ENCODE data around the gene LRRFIP1. TPM values are rescaled to one million over a fixed set of nuclear protein-coding genes. Genes with fewer than 3 reads are reported as not detected.

LRRFIP1 gene
- polyA plus RNA-seq, 1 donor from 2014 or later, result 96.3 TPM

DNA sequence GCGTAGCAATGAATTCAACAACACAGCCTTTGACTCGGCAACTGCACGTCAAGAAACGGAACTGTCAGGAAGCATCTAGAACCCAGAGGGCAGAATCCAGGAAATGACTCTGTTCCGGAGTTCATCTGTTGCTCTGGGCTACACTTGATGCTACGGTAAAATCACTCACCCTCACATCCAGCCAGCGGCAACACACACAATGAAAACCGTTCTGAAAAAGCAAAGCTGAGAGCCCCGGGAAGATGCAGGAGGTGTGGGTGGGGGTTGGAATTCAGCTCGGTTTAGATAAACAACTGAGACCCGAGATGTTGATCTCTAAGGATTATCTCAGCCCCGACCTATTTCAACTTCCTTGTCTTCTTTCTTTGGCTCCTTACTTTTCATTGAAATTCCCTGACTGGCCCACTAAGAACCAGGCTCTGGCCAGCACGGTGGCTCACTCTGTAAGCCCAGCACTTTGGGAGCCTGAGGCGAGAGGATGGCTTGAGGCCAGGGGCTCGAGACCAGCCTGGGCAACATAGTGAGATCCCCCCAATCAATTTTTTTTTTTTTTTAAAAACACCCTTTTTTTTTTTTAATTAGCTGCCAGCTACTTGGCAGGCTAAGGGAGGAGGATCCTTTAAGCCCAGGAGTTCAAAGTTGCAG lies 23.5 kb upstream of the LRRFIP1 start:
- no peaks in the 10 kb centered on the region for H3F3A ChIP-seq (ENCODE audit: insufficient read depth, low read length, poor library complexity, severe bottlenecking)
- H3K27ac ChIP-seq (ENCODE audit: low read length), result no peak overlapping the region
- TF ChIP-seq POLR2AphosphoS5 (IDR thresholded peaks at IDR 0.05), result no peak
- TF ChIP-seq EZH2 (IDR thresholded peaks at IDR 0.05; ENCODE audit: borderline replicate concordance, insufficient read depth, low read length, poor library complexity, severe bottlenecking), result no peak
- no peak for TF ChIP-seq SMC3 (conservative IDR thresholded peaks at IDR 0.05; ENCODE audit: poor library complexity)
- TF ChIP-seq EP300 (conservative IDR thresholded peaks at IDR 0.05; ENCODE audit: poor library complexity, severe bottlenecking), result no peak
- no peak for TF ChIP-seq TAF1 (IDR thresholded peaks at IDR 0.05; ENCODE audit: low read depth)
- TF ChIP-seq RAD21 (conservative IDR thresholded peaks at IDR 0.05), result no peak
- TF ChIP-seq, protein P1, sequence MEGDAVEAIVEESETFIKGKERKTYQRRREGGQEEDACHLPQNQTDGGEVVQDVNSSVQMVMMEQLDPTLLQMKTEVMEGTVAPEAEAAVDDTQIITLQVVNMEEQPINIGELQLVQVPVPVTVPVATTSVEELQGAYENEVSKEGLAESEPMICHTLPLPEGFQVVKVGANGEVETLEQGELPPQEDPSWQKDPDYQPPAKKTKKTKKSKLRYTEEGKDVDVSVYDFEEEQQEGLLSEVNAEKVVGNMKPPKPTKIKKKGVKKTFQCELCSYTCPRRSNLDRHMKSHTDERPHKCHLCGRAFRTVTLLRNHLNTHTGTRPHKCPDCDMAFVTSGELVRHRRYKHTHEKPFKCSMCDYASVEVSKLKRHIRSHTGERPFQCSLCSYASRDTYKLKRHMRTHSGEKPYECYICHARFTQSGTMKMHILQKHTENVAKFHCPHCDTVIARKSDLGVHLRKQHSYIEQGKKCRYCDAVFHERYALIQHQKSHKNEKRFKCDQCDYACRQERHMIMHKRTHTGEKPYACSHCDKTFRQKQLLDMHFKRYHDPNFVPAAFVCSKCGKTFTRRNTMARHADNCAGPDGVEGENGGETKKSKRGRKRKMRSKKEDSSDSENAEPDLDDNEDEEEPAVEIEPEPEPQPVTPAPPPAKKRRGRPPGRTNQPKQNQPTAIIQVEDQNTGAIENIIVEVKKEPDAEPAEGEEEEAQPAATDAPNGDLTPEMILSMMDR (IDR thresholded peaks at IDR 0.05; ENCODE audit: poor library complexity, severe bottlenecking), result no peak
- no peak for TF ChIP-seq MXI1 (conservative IDR thresholded peaks at IDR 0.05; ENCODE audit: poor library complexity, severe bottlenecking)
- TF ChIP-seq, protein P2, sequence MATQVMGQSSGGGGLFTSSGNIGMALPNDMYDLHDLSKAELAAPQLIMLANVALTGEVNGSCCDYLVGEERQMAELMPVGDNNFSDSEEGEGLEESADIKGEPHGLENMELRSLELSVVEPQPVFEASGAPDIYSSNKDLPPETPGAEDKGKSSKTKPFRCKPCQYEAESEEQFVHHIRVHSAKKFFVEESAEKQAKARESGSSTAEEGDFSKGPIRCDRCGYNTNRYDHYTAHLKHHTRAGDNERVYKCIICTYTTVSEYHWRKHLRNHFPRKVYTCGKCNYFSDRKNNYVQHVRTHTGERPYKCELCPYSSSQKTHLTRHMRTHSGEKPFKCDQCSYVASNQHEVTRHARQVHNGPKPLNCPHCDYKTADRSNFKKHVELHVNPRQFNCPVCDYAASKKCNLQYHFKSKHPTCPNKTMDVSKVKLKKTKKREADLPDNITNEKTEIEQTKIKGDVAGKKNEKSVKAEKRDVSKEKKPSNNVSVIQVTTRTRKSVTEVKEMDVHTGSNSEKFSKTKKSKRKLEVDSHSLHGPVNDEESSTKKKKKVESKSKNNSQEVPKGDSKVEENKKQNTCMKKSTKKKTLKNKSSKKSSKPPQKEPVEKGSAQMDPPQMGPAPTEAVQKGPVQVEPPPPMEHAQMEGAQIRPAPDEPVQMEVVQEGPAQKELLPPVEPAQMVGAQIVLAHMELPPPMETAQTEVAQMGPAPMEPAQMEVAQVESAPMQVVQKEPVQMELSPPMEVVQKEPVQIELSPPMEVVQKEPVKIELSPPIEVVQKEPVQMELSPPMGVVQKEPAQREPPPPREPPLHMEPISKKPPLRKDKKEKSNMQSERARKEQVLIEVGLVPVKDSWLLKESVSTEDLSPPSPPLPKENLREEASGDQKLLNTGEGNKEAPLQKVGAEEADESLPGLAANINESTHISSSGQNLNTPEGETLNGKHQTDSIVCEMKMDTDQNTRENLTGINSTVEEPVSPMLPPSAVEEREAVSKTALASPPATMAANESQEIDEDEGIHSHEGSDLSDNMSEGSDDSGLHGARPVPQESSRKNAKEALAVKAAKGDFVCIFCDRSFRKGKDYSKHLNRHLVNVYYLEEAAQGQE (IDR thresholded peaks at IDR 0.05; ENCODE audit: borderline replicate concordance), result no peak
- no peak overlapping the region for H3K4me2 ChIP-seq (ENCODE audit: low read length)
- H3K36me3 ChIP-seq (ENCODE audit: insufficient read depth, low read length), result no peaks in the 10 kb centered on the region
- no peaks in the 10 kb centered on the region for H3K79me2 ChIP-seq (replicated peaks; ENCODE audit: insufficient read depth, low read length)
- H3K9me3 ChIP-seq (ENCODE audit: low read length), result no peaks in the 10 kb centered on the region
- H3K4me3 ChIP-seq (ENCODE audit: low read length), result no peak overlapping the region
- no peaks in the 10 kb centered on the region for H3K27me3 ChIP-seq (ENCODE audit: insufficient read depth, low read depth, low read length)
- H3K9me2 ChIP-seq (ENCODE audit: insufficient read depth, low read length), result no peaks in the 10 kb centered on the region
- H3K9ac ChIP-seq (ENCODE audit: low read length), result no peak overlapping the region
- H2AFZ ChIP-seq (ENCODE audit: low read depth, low read length), result no peak overlapping the region
- H4K20me1 ChIP-seq (ENCODE audit: insufficient read depth), result no peaks in the 10 kb centered on the region

DNA sequence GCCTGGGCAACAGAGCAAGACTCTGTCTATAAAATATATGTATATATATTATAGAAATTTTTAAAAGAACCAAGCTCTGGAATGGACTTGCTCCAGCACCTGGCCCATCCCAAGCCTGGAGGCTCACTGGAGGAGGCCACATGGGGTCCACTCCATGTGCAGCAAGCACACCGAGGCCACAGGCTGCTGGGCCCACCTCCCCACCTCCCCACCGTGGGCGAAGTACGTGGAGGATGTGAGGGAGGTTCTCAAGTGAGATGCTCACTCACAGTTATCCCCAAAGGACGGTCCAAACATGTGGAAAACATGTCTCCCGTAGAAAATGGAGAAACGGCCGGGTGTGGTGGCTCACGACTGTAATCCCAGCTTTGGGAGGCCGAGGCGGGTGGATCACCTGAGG lies 23.0 kb upstream of the LRRFIP1 start:
- Histone ChIP-seq H3K9me3 (ENCODE audit: low read length) (no peaks in the 10 kb centered on the region), H3K36me3 (ENCODE audit: insufficient read depth, low read length) (no peaks in the 10 kb centered on the region), H3F3A (ENCODE audit: insufficient read depth, low read length, poor library complexity, severe bottlenecking) (no peaks in the 10 kb centered on the region), H3K9ac (ENCODE audit: low read length) (no peak overlapping the region), H3K4me2 (ENCODE audit: low read length) (no peak overlapping the region), H4K20me1 (ENCODE audit: insufficient read depth) (no peaks in the 10 kb centered on the region), H3K79me2 (replicated peaks; ENCODE audit: insufficient read depth, low read length) (no peaks in the 10 kb centered on the region), H3K27me3 (ENCODE audit: insufficient read depth, low read depth, low read length) (no peaks in the 10 kb centered on the region), H3K27ac (ENCODE audit: low read length) (no peak overlapping the region), H2AFZ (ENCODE audit: low read depth, low read length) (no peak overlapping the region), H3K4me3 (ENCODE audit: low read length) (no peak overlapping the region), H3K9me2 (ENCODE audit: insufficient read depth, low read length) (no peaks in the 10 kb centered on the region)
- TF ChIP-seq EZH2 (IDR thresholded peaks at IDR 0.05; ENCODE audit: borderline replicate concordance, insufficient read depth, low read length, poor library complexity, severe bottlenecking), result no peak
- no peak for TF ChIP-seq SMC3 (conservative IDR thresholded peaks at IDR 0.05; ENCODE audit: poor library complexity)
- no peak for TF ChIP-seq RAD21 (conservative IDR thresholded peaks at IDR 0.05)
- no peak for TF ChIP-seq EP300 (conservative IDR thresholded peaks at IDR 0.05; ENCODE audit: poor library complexity, severe bottlenecking)
- TF ChIP-seq, protein P1 (IDR thresholded peaks at IDR 0.05; ENCODE audit: poor library complexity, severe bottlenecking), result no peak
- TF ChIP-seq, protein P2 (IDR thresholded peaks at IDR 0.05; ENCODE audit: borderline replicate concordance), result no peak
- no peak for TF ChIP-seq TAF1 (IDR thresholded peaks at IDR 0.05; ENCODE audit: low read depth)
- TF ChIP-seq MXI1 (conservative IDR thresholded peaks at IDR 0.05; ENCODE audit: poor library complexity, severe bottlenecking), result no peak
- TF ChIP-seq POLR2AphosphoS5 (IDR thresholded peaks at IDR 0.05), result no peak
